GM18508 (cell line): Measurements from ENCODE around the gene SLC35F3.
"Not testable (repeated sequence)": the region's sequence is repeated elsewhere in the genome, so short reads cannot be mapped to it uniquely, and the experiment has no call there.

Source experiments
- ATAC-seq: cut with Tn5 transposase; IDR thresholded peaks from one replicate; pipeline ENCODE4 v1.9.1; 2021; ENCODE audit warnings: moderate number of reproducible peaks; ENCODE audit not compliant: insufficient read depth, unreplicated experiment

SLC35F3 gene

DNA sequence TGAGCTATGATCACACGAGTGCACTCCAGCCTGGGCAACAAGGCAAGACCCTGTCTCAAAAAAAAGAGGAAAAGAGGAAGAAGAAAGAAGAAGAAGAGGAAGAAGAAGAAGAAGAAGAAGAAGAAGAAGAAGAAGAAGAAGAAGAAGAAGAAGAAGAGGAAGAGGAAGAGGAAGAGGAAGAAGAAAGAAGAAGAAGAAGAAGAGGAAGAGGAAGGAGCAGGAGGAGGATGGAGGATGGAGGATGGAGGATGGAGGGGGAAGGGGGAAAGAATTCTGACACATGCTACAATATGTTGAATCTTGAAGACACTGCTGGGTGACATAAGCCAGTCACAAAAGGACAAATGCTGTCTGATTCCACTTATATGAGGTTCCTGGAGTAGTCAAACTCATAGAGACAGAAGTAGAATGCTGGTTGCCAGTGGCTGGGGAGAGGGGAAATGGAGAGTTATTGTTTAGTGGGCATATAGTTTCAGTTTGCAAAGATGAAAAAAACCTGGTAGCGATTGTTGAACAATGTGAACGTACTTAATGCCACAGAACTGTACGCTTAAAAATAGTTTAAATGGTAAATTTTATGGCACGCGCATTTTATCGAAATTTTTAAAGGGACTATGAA is 421.5 kb downstream of the SLC35F3 start:
- no peak for ATAC-seq

DNA sequence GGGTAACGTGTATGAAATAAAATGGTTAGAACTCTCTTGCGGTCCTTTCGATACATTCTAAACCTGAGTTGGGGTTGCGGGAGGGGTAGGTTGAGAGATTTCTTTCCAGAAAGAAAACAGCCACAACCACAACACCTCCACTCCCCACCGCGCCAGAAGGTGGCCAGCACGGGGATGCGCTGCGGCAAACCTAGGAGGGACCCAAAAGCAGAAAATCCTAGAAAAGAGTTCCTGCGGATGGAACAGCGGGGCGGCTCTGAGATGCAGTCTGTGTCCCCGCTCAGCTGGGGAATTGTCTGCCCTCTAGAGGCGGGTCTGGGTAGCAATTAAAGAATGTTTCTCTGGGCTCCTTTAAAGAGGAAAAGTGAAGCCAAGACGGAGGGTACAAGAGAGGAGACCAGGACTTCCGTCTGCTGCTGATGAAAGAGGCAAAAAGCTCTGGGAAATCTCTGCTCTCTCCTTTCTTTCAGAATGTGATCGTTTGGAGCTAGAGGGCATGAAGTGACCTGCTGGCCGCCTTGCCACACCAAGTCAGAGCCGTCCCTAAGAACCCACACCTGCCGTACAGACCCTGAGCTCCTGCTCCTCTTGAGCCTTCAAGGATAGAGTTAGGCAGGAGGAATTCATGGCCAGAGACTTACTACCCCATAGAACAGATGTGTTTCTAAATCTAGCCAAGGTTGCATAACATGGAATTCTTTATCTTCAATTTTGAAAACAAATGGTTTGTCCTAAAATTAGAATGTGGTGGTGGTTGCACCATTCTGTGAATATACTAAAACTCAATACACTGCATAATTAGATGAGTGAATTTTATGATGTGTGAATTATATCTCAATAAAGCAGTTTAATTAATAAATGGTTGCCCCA is 422.3 kb downstream of the SLC35F3 start:
- no peak for ATAC-seq

GRCh38 chr1:234327577-234328164 is 423.2 kb downstream of the SLC35F3 start:
- ATAC-seq = no peak

DNA sequence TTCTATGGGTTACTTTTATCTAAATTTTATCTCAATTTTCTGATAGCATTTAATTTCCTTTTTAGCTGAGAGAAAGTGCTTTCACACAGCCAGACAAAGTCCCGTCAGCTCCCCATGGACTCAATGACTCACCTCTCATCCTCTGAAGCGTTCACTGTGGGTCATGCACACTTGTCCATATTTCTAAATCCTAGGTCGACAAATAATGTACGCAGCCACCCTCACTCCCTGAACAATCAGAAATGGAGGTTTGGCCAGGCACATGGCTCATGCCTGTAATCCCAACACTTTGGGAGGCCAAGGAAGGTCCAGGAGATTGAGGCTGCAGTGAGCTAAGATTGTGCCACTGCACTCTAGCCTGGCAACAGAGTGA is 426.4 kb downstream of the SLC35F3 start:
- ATAC-seq = no peak

GRCh38 chr1:234331507-234331906 is 427.0 kb downstream of the SLC35F3 start:
- ATAC-seq = no peak

- ATAC-seq = no peak
These were observed 431.9 kb downstream of the SLC35F3 start for GRCh38 chr1:234336359-234336758.

GRCh38 chr1:234337233-234337632 is 432.8 kb downstream of the SLC35F3 start:
- ATAC-seq = no peak

DNA sequence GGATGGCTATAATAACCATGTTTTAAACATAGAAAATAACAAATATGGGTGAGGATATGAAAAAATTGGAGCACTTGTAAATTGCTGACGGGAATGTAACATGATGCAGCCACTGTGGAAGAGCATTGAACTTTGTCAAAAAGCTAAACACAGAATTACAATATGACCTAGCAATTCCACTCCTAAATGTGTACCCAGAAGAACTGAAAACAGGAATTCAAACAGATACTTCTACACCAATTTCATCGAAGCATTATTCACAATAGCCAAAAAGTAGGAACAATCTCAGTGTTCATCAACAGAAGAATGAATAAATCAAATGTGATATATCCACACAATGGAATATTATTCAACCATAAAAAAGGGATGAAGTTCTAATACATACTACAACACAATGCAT is 436.1 kb downstream of the SLC35F3 start:
- ATAC-seq = no peak

DNA sequence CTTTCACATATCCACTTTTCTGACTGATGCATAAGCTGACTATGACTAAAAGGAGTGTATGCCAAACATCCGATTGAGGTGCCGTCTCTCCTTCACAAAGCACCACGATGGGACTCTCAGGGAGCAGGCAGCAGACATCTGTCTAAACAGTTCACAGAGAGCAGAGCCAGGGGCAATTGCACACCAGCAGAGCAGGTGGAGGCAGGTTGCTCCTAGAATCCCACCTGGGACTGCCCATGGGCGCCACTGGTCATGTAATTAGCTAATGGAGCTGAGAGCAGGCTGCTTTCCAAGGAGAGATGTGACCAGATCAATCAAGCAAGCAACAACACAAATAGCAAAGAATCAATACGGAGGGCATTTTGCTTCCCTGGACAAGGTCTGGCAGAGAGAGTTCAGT is 438.3 kb downstream of the SLC35F3 start:
- no peak for ATAC-seq

DNA sequence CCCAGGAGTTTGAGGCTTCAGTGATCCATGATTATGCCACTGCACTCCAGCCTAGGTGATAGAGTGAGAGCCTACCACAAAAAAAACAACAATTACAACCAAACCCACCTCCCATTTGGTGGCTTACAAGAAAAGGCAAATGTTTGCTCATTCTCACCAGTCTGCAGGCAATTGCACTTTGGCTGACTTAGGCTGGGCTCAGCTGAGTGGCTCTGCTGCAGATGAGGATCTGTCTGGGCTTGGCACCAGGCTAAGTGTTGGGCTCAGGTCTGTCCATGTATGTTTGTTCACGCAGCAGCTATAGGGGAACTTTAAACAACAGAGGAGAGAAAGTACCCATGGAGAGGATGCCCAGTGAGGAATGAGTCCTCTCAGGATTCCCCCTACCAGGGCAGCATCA is 440.8 kb downstream of the SLC35F3 start:
- ATAC-seq = no peak

DNA sequence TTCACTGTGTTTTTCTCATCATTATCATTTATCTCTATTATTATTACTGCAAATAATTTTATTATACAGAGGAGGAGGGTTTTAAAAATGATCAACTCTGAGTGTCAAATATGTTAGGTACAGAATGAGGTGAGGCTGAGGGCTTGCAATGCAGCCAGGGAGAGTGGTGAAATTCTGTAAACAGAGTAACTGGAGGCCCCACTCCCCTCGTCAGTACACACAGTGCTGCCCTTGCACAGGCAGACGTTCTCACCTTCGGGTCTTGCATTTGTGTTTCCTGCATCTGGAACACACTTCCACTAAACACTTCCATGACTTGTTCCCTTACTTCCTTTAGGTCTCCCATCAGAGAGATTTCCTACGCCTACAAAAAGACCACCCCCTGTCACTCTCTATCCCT is 444.5 kb downstream of the SLC35F3 start:
- no peak for ATAC-seq

DNA sequence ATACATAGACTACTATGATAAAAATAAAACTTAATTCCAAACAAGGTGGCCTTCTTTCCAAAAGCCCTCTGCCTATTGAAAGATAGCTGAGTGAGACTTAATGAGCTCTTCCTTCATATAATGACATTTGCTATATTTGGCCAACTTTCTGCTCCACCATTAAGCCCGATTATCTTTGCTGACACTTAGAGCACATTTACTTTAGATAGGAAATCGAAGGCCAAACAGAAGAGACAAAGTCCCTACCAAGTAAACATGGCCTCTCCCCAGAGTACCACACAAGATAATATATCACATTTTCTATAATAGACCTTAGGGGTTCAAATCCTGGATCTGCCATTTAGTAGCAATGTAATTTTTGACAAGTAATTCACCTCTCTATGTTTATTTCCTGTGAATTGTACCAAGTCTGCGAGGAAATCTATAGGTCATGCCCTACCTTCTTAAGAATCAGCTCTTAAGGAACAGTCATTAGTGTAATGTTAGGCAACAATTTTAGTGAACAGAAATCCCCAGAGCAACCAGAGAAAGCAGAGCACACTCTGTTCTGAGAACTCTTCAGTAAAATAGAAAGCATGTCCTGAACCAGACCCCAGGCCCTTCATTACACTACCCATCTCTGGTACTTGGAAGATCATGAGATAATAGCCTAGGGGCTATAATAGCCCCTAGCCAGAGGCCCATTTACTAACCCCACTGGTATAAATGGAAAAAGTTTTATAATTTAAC is 451.5 kb downstream of the SLC35F3 start:
- no peak for ATAC-seq

GRCh38 chr1:234356615-234357269 is 452.3 kb downstream of the SLC35F3 start:
- not testable (repeated sequence) for ATAC-seq

GRCh38 chr1:234357831-234358230 is 453.4 kb downstream of the SLC35F3 start:
- no peak for ATAC-seq

GRCh38 chr1:234361102-234361603 is 456.7 kb downstream of the SLC35F3 start:
- ATAC-seq = no peak

GRCh38 chr1:234362558-234362957 is 458.1 kb downstream of the SLC35F3 start:
- ATAC-seq = no peak

DNA sequence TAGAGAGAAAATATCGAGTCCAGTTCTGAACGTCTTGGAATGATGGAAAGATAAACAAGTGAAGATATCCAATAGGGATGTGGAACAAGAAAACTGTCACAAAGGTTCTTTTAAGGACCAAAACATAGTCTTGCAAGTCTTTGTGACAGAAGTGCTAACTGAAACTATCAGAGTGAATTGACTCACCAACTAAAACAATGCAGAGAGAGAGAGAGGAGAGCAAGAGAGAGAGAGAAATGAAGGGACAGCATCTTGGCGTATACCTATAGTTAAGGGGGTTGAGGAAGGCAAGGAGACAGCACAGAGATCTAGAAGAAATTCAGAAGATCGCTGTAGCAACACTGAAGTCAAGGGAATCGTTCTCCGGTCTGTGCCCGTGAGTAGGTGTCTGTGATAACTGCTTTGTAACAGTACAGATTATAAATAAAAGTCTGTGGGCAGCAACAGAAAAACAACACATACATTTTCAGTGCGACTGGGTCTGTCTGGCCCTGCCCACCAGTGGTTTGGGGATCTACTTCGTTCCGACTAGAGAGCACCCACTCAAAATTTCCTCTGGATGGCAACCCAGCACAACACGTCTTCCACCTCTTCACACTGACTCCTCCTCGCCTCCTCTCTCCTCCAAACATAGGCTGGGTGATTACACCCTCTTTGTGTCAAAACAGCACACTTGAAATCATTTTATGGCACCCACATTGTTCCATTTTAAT is 464.0 kb downstream of the SLC35F3 start:
- ATAC-seq = no peak

- no peak for ATAC-seq
These were observed 464.6 kb downstream of the SLC35F3 start for GRCh38 chr1:234369033-234369430.

DNA sequence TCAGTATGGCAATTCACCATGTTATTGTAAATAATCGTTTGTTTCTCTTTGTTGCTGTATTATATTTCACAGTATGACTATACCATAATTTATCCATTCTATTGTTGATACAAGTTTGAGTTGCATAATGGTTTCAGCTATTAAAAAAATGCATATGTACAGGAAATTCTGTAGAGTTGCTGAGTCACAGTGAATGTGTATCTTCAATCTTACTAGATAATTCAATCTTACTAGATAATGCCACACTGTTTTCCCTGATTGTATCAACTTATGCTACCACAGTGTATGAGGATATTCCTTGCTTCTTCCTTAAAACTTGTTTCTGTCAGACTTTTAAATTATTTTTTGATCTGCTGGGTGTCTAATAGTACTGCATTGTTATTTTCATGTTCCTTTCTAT is 465.3 kb downstream of the SLC35F3 start:
- ATAC-seq = no peak

DNA sequence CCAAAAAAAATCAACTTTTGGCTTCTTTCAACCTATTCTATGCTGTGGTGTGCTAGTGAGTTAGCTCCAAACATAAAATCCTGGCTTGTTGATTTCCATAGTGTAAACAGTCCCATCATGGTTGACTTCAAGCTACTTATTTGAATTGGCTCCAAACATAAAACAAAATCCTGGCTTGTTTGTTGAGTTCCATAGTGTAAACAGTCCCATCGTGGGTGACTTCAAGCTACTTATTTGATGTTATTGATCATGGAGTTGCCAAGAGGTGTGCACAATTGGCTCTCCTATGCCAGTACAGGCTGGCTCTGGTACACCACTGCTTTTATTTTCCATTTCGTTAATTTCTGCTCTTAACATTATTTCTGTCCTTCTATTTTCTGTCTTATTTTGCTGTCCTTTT is 466.9 kb downstream of the SLC35F3 start:
- ATAC-seq = no peak
